ENCODE results near the gene SURF2.
A peak's percentile ranks its signal among the peaks of the same experiment; 100 is the strongest.
"Not testable (repeated sequence)": the region's sequence is repeated elsewhere in the genome, so short reads cannot be mapped to it uniquely, and the experiment has no call there.

SURF2 gene

DNA sequence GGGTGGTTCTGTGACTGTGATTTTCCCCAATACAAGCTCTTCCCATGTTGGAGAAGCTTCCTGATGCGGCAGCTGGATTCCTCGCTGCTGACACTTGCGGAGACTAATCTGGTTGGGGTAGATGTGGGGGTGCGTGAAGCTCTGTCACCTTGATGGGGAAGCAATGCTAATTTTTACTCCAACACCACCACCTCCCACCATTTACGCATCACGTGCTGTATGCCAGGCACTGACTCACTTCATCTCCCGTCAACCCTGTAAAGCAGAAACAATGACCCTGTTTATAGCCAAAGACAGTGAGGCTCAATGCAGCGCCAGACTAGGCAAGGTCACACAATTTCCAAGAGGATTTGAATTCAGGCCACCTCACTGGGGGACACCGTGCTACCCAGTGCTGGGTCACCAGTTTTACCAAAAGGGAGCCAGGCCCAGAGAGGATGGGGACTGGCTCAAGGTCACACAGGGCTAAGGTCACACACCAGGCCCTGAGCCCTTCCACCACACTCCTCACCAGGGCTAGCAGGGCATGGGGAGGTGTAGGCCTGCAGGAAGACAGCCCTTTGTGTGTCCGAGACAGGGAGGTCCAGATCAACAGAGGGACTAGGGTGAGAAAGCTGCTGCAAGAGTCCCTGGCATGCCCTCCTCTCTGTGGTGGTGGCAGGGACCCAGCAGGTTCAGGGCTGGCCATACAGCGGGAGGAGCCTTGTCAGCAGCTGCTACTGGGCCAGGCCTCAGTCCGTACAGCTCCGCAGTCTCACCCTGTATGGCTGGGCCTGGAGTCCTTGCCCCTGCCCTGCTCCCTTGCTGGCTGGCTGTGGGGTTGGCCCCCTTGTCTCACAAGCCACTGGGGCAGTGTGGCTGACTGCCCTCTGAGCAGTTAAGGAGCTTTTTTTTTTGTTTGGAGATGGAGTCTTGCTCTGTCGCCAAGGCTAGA is 23.1 kb downstream of the SURF2 start:
- no peak for DNase-seq

DNA sequence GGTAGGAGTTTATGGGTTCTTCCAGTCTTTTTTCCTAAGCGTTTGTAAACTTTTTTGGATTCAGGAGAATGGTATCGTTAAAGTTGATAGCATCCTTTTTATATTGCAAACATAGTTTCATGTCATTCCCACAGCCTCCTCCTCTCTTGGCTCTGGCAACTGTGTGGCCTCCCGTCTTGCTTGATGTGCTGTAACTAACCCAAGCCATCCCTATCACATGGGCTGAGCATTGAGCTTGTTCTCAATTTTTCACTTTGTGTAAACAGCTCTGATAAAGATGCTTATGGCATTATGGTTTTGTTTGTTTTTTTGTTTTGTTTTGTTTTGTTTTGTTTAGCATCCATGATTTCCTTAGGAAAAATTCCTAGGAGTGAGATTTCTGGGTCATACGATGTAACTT is 24.4 kb downstream of the SURF2 start:
- DNase-seq = no peak

DNA sequence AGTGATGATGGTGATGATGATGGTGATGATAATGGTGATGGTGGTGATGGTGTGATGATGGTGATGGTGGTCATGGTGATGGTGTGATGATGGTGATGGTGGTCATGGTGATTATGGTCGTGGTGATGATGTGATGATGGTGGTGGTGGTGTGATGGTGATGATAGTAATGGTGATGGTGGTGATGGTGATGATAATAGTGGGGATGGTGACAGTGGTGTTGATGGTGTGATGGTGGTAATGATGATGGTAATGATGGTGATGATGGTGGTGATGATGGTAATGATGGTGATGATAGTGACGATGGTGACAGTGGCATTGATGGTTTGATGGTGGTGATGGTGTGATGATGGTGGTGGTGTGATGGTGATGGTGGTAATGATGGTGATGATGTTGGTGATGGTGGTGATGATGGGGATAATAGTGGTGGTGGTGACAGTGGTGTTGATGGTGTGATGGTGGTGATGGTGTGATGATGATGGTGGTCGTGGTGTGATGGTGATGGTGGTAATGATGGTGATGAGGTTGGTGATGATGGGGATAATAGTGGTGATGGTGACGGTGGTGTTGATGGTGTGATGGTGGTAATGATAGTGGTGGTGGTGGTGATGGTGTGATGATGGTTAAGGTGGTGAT is 26.3 kb downstream of the SURF2 start:
- no peak for DNase-seq

DNA sequence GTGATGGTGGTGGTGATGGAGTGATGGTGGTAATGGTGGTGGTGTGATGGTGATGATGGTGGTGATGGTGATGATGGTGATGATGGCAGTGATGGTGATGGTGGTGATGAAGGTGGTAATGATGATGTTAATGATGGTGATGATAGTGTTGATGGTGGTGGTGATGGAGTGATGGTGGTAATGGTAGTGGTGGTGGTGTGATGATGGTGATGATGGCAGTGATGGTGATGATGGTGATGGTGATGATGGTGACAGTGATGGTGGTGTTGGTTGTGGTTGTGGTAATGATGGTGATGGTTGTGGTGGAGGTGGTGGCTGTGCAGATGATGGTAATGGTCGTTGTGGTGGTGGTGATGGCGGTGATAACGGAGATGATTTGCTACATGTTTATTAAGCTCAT is 27.1 kb downstream of the SURF2 start:
- DNase-seq = no peak

DNA sequence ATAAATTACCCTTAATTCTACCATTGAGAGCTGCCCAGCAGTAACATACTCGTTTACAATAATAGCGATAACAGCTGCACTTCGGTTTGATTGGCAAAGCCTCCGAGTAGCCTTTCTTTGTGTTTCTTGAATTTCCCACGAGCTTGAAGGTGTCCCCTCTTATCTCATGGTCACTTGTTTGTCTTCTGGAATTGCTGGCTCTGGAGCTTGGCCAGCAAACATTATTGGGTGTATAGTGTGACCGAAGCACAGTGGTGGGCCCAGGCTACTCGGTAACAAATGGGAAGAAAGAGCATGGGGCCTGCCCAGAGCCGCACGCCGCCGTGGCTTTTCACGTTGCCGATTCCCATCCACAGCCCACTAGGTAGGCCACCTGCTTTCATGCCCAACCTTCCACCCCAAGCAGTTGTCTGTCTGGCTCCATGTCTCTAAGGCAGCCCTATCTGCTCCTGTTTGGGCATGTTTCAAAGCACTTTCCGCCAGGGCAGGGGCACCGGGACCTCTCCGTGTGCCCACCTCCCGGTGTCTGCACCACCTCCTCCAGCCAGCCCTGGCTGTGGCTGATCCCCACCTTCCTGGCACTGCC is 28.5 kb downstream of the SURF2 start:
- no peak for DNase-seq

DNA sequence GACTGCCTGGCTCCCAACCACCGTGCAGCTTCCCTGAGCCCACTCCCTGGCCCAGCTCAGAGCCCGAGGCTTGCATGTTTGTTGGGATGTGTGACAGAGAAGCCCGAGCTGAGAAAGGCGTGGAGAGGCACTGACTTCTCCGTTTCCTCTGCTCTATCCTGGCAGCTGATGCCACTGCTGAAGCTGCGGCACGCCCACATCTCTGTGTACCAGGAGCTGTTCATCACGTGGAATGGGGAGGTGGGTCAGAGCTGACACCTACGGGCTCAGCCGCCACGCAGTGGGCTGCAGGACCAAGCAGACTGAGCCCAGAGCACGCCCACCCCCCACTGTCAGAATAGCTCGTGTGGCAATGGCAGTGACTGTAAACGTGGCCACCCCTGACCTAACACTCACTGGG is 29.1 kb downstream of the SURF2 start:
- no peak for DNase-seq

DNA sequence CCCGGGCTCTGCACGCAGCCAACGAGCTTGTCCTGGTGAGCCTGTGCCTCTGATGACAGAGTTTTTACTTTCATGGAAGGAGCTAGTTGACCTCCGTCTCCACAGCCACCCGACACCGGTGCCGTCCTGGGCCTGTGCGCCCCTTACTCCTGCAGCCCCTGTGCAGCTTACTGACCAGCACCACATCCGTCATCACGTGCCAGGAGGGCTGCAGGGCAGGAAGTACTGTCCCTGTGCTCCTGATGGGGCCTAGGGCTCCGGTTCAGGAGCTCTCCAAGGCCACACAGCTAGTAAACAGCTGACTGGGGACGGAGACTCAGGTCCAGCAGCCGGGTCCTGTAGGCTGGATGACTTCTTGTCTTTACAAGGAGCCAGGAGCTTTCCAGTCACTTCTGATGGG is 30.0 kb downstream of the SURF2 start:
- DNase-seq = no peak

DNA sequence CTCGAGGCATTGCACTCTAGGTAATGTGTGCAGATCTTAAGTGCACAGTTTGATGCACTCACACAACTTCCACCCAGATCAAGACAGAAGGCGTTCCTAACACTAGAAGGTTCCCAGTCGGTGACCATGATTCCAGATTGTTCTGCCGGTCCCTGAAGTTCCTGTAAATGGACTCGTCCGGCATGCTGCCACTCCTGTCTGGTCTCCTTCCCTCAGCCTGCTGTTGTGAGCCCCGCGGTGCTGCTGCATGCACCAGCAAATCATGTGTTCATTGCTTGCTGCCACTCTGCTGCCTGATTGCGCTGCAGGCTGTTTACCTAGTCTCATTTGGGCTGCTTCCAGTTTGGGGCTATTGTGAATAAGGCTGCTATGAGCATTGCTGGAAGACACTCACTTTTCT is 31.3 kb downstream of the SURF2 start:
- no peak for DNase-seq

DNA sequence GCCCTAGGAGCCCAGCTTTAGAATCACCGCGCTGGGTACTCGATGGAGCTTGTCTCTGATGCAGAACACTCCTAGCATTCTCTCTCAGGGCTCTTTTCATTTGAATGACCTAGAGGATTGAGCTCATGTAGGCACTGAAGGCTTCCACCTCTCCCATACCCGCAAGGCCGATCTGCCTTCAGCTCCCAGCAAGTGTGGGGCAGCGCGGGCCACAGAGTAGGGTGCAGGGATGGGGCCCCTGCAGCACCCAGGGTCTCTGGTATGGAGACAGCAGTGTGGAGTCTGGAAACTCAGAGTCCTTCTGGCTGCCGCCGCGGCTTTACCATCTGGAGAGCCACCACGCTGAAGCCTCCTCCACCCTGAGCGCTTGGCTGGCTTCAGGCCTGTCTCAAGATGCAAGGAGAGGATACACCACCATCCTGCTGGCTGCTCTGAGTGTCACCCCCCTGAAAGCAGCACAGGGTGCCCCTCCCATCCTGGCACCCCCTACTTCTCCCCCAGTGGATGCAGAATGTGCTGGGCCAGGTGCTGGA is 32.7 kb downstream of the SURF2 start:
- no peak for DNase-seq

DNA sequence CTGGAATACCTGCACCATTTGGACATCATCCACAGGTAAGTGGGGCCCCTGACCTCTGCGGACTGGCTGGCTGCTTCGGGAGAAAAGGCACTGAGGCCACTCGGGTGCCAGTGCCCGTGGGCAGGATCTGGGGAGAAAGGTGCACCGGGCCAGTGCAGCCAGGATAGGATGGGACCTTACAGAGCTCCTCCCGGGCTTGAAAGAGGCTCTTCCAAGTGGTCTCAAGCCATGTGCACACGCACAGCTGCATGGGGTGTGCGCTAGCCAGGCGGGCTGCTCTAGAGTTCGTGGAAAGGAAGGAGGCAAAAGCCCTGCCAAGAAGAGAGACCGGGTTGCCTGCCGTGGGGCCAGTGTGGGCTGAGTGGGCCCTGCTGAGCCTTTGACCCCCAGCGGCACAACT is 33.2 kb downstream of the SURF2 start:
- DNase-seq = no peak

DNA sequence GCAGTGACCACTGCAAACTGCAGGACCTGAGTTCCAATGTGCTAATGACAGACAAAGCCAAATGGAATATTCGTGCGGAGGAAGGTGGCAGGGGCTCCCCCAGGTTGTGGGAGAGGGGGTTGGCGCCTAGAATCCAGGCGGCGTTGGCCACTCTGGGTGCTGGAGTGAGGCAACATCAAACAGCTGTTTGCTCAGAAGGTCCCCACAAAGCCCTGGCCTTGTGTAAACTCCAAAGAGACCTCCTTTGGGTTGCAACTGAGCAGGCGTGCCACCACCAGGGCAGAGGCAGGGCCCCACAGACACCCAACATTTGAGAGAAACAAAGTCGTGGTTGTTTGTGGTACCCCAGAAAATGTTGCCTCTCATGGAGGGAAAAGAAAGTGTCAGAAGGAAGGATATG is 34.4 kb downstream of the SURF2 start:
- no peak for DNase-seq

DNA sequence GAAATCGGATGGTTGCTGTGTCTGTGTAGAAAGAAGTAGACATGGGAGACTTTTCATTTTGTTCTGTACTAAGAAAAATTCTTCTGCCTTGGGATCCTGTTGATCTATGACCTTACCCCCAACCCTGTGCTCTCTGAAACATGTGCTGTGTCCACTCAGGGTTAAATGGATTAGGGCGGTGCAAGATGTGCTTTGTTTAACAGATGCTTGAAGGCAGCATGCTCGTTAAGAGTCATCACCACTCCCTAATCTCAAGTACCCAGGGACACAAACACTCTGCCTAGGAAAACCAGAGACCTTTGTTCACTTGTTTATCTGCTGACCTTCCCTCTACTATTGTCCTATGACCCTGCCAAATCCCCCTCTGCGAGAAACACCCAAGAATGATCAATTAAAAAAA is 35.1 kb downstream of the SURF2 start:
- DNase-seq = not testable (repeated sequence)

DNA sequence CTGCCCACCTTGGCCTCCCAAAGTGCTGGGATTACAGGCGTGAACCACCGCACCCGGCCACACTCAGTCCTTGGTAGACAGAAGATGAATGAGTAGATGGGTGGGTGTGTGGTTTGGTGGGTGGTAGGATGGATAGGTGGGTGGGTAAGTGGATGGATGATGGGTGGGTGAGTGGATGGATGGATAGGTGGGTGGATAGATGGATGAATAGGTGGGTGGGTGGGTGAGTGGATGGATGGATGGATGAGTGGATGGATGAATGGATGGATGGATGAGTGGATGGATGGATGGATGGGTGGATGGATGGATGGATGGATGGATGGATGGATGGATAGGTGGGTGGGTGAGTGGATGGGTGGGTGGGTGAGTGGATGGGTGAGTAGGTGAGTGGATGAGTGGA is 36.0 kb downstream of the SURF2 start:
- DNase-seq = not testable (repeated sequence)

DNA sequence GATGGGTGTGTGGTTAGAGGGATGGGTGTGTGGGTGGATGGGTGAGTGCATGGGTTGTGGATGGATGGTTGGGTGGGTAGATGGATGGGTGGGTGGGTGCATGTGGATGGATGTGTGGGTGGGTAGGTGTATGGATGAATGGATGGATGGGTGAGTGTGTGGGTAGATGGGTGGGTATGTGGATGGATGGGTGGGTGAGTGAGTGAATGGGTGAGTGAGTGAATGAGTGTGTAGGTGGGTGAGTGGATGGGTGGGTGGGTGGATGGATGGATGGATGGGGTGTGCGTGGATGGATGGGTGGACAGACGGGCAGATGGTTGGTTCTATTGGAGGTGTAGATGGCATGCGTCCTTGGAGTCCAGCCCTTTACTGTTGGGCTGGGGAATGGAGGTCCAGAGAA is 37.0 kb downstream of the SURF2 start:
- no peak for DNase-seq

DNA sequence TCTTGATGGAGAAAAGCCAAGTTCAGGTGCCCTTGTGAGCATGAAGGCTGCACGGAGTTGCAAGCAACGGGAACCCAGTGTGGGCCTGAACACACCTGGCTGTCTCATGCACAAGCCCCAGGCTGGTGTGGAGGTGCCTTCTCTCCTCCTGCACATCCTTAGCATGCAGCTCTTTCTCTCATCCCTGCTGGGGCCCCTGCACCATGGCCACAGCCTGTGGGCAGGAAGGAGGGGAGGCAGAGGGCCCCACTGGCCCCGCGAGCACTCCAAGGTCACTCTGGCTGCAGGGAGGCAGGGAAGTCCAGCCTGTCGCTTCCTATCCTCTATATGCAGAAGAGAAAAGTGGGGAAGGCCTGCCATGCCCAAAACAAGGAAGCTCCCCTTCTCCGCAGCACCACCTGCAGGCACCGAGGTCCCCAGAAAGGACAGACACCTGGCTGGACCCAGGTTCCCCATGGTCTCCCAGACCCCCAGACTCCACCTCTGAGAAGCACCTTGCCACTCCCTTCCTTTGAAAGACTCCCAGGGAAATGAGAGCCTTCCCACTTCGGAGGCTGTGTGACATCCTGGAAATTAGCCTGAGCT is 38.4 kb downstream of the SURF2 start:
- DNase-seq = no peak

DNA sequence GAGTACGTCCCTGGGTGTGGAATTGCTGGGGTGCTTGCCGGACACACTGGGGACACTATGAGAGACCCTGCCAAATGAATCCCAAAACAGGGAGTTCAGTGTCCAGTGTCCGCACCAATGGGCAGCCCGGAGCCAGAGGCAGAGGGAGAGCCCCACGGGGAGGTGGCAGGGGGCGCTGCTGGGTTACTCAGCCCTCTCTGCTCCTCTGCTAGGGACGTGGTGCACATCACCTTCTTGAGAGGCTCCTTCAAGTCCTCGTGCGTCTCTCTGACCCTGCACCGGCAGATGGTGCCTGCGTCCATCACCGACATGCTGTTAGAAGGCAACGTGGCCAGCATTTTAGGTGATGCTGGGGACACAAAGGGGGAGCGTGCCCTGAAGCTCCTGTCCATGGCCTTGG is 40.6 kb downstream of the SURF2 start:
- no peak for DNase-seq

DNA sequence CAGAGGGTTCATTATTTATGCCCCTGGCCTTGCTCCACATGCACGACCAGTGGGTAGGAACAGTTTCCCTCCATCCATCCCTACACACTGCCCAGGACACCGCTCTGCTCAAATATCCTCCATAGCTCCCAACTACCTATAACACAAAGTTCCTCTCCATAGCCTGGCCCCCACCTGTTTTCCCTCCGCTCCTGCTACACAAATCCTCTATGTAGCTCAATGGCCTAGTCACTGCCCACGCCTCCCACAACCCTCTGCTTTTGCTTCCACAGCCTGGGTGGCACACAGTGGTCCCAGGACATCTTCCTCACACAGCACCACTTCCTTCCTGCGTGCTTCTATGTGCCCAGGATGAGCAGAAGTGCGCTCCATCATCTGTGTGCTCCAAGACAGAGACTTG is 41.0 kb downstream of the SURF2 start:
- DNase-seq = no peak

DNA sequence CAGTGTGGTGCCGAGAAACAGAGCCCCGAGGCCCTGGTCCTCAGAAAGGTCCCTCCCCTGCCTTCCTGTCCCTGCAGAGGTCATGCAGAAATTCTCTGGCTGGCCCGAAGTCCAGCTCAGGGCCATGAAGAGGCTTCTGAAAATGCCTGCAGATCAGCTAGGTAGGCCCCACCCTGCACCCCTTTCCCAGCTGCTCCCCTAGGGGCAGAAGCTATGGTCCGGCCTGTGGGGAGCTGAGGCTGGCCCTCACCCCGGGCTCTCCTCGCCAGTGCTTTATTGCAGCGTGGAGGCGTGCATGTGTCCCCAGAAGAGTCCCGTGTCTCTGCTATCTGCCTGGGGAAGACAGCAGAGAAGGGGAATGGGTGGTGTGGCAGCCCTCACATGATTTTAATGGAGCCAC is 41.5 kb downstream of the SURF2 start:
- DNase-seq = no peak

DNA sequence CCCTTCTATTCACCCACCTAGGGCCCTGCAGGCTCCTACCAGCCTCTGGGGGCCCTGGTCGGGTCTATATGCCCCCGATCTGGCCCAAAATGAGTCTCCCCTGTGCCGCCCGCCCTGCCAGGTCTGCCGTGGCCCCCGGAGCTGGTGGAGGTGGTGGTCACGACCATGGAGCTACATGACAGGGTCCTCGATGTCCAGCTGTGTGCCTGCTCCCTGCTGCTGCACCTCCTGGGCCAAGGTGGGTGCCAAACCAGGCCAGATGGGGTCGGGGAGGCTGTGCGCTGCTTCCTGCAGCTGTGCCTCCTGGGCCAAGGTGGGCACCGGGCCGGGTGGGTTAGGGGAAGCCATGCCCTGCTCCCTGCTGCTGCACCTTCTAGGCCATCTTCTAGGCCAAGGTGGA is 43.9 kb downstream of the SURF2 start:
- DNase-seq = no peak

DNA sequence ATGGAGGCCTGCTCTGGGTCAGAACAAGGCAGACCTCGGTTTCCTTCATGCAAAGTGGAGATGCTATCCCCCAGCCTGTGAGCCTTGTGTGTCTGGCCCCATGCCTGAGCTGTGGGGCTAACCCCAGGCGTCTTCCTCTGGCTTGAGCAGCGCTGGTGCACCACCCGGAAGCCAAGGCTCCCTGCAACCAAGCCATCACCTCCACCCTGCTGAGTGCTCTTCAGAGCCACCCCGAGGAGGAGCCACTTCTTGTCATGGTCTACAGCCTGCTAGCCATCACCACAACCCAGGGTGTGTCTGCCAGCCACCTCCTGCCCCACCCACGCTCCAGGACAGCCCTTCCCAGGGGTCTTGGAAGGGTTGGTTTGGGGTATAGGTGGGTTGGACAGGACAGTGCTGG is 45.2 kb downstream of the SURF2 start:
- DNase-seq = no peak

DNA sequence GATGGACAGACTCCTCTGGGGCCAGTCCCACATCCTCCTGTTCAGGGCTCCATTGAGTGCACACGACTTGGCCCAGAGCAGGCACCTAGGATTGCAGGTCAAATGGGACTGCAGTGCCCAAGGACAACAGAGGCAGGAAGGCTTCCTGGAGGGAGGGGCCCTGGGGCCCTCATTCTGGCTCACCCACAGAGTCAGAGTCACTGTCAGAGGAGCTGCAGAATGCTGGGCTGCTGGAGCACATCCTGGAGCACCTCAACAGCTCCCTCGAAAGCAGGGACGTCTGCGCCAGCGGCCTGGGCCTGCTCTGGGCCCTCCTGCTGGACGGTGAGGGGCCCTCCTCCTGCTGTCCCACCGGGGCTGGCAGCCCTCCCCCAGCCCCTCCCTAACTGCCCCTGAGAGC is 46.3 kb downstream of the SURF2 start:
- no peak for DNase-seq

DNA sequence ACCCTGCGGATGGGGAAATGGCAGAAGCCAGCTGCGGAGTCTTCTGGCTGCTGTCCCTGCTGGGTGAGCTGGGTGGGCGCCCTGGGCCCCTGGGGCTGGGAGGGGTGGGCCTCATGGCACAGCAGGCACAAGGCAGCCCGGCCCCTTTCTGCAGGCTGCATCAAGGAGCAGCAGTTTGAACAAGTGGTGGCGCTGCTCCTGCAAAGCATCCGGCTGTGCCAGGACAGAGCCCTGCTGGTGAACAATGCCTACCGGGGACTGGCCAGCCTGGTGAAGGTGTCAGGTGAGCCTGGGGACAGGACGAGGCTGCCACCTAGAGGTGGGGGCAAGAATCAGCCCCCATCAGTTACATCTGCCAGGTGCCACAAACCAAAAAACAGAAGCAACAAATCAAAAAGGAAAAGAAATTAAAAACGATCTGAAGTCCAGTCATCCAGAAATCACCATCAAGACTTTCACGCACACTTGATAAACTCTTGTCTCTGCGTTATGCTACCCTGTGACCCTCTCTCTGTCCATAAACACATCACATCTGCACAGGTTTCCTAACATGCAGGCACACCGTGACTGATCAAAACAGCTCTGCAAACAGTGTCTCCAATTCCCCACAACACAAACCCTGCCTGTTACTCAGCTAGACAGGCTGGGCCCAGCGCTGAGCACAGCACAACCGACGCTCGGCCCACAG is 47.6 kb downstream of the SURF2 start:
- peak; percentile 49 for DNase-seq

DNA sequence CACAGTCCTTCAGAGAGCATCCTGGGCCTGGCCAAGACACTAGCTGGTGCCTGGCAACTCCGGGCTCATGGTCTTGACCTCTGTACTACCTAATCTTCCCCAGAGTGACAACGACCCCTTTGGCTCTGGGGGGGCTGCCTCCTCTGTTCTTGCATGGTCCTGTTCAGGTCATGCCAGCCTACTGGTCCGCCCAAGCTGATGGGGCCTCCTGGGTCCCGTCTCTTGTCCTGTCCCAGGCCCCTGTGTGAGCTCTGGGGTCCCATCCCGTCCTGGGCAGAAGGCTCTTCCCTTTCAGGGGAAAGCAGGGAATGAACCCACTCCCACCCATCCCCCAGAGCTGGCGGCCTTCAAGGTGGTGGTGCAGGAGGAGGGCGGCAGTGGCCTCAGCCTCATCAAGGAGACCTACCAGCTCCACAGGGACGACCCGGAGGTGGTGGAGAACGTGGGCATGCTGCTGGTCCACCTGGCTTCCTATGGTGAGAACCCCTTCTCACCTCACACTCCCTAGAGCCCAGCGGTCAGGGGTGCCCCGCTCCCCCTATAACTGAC is 48.2 kb downstream of the SURF2 start:
- no peak for DNase-seq
